HepG2 (cell line): Measurements from ENCODE around the gene ST6GALNAC4. TPM values are rescaled to one million over a fixed set of nuclear protein-coding genes. Genes with fewer than 3 reads are reported as not detected.

Experiments used
- CTCF ChIP-seq: sonication (generic); formaldehyde crosslinking; IDR thresholded peaks from 2 replicates; pipeline ENCODE4 v1.5.0; 2020; ENCODE audit warnings: mild to moderate bottlenecking, missing genetic modification reagents, moderate library complexity
- MYPOP ChIP-seq: sonication (generic); formaldehyde crosslinking; IDR thresholded peaks from 2 replicates; pipeline ENCODE4 v1.8.1; 2023; ENCODE audit warnings: mild to moderate bottlenecking, moderate library complexity, missing genetic modification reagents
- PRDM15 ChIP-seq: sonication (generic); formaldehyde crosslinking; IDR thresholded peaks from 2 replicates; pipeline ENCODE4 v1.4.0; 2020; ENCODE audit warnings: missing genetic modification reagents
- ZNF317 ChIP-seq: sonication (generic); formaldehyde crosslinking; IDR thresholded peaks from 2 replicates; pipeline ENCODE4 v1.5.0; 2020; ENCODE audit warnings: mild to moderate bottlenecking, missing genetic modification reagents
- ZSCAN31 ChIP-seq: sonication (generic); formaldehyde crosslinking; IDR thresholded peaks from 2 replicates; pipeline ENCODE4 v1.5.0; 2020; ENCODE audit warnings: low read depth, mild to moderate bottlenecking, missing genetic modification reagents
- polyA plus RNA-seq, 8 experiments: library from polyadenylated mRNA; depleted of rRNA in 3 of 8; stranded (reverse) in 7 of 8; unstranded in 1 of 8; fragments of >200 nt; fragmentation: Illumina TruSeq in 4 of 8; extraction: Trizol in 4 of 8; gene quantifications; 2 replicates each; pipeline versions ENCODE4 v1.2.1 to v1.2.3, GENCODE V29; 2011 to 2016; ENCODE audit warnings: low read depth in 4 of 8, missing spikeins in 1 of 8, mixed read lengths in 1 of 8; ENCODE audit not compliant: insufficient read depth in 1 of 8
- total RNA-seq, 5 experiments: library from RNA; depleted of rRNA; stranded (reverse); fragments of >200 nt; fragmentation: Illumina TruSeq; extraction: Trizol; gene quantifications; 2 replicates each; pipeline ENCODE4 v1.2.3, GENCODE V29; 2016; ENCODE audit warnings: low read depth in 1 of 5
- TF ChIP-seq, protein P1 (sequence below): sonication (generic); formaldehyde crosslinking; IDR thresholded peaks from 2 replicates; pipeline ENCODE4 v1.4.0; 2020; ENCODE audit warnings: mild to moderate bottlenecking, missing genetic modification reagents, borderline replicate concordance
- TF ChIP-seq, protein P2 (sequence below): sonication (generic); formaldehyde crosslinking; IDR thresholded peaks from 2 replicates; pipeline ENCODE4 v1.5.1; 2020; ENCODE audit warnings: mild to moderate bottlenecking, missing genetic modification reagents, moderate library complexity
- TF ChIP-seq, protein P3 (sequence below): sonication (generic); formaldehyde crosslinking; IDR thresholded peaks from 2 replicates; pipeline ENCODE4 v1.9.0; 2021; ENCODE audit warnings: missing genetic modification reagents, borderline replicate concordance

The ST6GALNAC4 gene
- total and polyA plus RNA-seq, 2 of the 13 experiments (the other 11 are each of a cell fraction or from before 2014, with no cell fraction given), result 18.8 to 27.7 TPM

DNA sequence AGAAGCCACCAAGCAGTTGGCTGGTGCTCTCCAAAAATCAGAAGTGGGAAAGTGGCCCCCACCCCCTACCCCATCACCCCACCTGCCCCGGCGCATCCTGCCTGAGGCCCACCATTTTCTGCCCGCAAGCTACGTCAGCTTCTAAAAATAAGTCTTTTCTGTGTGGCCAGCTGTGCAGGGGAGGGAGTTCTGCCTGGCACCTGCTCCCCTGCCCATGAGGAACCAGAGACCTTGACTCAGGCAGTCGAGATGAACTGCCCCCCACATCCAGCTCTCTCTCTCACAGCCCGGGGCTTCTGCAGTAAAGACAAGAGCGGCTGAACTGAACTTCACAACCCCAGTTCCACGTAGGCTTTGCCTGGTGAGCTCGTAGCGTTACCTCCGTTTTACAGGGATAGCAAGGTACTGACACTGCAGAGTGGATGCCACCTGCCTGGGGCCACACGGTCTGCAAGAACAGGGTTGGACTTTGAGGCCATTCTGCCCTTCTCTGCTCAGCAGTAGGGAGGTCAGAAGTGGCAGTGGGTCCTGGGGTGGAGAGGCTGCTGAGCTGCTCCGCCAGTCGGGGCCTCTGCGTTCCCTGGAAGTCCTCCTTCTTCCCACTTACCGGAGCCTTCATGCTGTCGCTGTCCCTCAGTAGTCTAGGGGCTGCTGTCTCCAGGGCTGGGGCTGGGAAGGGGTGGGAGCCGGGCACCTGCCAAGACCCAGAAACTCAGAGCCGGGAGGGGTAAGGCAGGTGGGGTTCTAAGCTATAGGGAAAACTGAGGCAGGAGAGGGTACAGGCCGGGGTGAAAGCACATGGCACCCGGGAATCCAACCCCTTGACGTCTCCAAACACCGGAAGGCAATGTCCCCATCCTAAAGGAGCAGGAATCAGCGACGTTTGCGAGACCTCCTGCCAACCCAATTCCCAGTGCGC is 781 bp downstream of the ST6GALNAC4 start (continued):
- TF ChIP-seq PRDM15 (0 out of 2 replicates have a peak, but pooled peaks have one; percentile 34), CTCF (CRISPR knock-in tag) (peak; percentile 20; the same call in 1 of the 2 replicates), ZSCAN31 (CRISPR knock-in tag) (no peak), ZNF317 (CRISPR knock-in tag) (peak; percentile 40; the same call in 1 of the 2 replicates), MYPOP (CRISPR knock-in tag) (0 out of 2 replicates have a peak, but pooled peaks have one; percentile 27)
- TF ChIP-seq, protein P1, sequence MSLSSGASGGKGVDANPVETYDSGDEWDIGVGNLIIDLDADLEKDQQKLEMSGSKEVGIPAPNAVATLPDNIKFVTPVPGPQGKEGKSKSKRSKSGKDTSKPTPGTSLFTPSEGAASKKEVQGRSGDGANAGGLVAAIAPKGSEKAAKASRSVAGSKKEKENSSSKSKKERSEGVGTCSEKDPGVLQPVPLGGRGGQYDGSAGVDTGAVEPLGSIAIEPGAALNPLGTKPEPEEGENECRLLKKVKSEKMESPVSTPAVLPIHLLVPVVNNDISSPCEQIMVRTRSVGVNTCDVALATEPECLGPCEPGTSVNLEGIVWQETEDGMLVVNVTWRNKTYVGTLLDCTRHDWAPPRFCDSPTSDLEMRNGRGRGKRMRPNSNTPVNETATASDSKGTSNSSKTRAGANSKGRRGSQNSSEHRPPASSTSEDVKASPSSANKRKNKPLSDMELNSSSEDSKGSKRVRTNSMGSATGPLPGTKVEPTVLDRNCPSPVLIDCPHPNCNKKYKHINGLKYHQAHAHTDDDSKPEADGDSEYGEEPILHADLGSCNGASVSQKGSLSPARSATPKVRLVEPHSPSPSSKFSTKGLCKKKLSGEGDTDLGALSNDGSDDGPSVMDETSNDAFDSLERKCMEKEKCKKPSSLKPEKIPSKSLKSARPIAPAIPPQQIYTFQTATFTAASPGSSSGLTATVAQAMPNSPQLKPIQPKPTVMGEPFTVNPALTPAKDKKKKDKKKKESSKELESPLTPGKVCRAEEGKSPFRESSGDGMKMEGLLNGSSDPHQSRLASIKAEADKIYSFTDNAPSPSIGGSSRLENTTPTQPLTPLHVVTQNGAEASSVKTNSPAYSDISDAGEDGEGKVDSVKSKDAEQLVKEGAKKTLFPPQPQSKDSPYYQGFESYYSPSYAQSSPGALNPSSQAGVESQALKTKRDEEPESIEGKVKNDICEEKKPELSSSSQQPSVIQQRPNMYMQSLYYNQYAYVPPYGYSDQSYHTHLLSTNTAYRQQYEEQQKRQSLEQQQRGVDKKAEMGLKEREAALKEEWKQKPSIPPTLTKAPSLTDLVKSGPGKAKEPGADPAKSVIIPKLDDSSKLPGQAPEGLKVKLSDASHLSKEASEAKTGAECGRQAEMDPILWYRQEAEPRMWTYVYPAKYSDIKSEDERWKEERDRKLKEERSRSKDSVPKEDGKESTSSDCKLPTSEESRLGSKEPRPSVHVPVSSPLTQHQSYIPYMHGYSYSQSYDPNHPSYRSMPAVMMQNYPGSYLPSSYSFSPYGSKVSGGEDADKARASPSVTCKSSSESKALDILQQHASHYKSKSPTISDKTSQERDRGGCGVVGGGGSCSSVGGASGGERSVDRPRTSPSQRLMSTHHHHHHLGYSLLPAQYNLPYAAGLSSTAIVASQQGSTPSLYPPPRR (CRISPR knock-in tag), result no peak
- TF ChIP-seq, protein P2, sequence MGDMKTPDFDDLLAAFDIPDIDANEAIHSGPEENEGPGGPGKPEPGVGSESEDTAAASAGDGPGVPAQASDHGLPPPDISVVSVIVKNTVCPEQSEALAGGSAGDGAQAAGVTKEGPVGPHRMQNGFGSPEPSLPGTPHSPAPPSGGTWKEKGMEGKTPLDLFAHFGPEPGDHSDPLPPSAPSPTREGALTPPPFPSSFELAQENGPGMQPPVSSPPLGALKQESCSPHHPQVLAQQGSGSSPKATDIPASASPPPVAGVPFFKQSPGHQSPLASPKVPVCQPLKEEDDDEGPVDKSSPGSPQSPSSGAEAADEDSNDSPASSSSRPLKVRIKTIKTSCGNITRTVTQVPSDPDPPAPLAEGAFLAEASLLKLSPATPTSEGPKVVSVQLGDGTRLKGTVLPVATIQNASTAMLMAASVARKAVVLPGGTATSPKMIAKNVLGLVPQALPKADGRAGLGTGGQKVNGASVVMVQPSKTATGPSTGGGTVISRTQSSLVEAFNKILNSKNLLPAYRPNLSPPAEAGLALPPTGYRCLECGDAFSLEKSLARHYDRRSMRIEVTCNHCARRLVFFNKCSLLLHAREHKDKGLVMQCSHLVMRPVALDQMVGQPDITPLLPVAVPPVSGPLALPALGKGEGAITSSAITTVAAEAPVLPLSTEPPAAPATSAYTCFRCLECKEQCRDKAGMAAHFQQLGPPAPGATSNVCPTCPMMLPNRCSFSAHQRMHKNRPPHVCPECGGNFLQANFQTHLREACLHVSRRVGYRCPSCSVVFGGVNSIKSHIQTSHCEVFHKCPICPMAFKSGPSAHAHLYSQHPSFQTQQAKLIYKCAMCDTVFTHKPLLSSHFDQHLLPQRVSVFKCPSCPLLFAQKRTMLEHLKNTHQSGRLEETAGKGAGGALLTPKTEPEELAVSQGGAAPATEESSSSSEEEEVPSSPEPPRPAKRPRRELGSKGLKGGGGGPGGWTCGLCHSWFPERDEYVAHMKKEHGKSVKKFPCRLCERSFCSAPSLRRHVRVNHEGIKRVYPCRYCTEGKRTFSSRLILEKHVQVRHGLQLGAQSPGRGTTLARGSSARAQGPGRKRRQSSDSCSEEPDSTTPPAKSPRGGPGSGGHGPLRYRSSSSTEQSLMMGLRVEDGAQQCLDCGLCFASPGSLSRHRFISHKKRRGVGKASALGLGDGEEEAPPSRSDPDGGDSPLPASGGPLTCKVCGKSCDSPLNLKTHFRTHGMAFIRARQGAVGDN (CRISPR knock-in tag), result peak; percentile 81
- TF ChIP-seq, protein P3, sequence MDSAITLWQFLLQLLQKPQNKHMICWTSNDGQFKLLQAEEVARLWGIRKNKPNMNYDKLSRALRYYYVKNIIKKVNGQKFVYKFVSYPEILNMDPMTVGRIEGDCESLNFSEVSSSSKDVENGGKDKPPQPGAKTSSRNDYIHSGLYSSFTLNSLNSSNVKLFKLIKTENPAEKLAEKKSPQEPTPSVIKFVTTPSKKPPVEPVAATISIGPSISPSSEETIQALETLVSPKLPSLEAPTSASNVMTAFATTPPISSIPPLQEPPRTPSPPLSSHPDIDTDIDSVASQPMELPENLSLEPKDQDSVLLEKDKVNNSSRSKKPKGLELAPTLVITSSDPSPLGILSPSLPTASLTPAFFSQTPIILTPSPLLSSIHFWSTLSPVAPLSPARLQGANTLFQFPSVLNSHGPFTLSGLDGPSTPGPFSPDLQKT (CRISPR knock-in tag), result 0 out of 2 replicates have a peak, but pooled peaks have one; percentile 22
